K562 (cell line): ENCODE data around the gene PRC1. TPM values are rescaled to one million over a fixed set of nuclear protein-coding genes. Genes with fewer than 3 reads are reported as not detected.
A peak's percentile ranks its signal among the peaks of the same experiment; 100 is the strongest.

ENCODE experiments used
- ATAC-seq: fragments of 200-7000 bp; cut with Tn5 transposase; 3 replicates; pipeline ENCODE4 v1.9.1; 2020; ENCODE audit warnings: moderate library complexity
- BruUV-seq: library from RNA; stranded (reverse); fragments of 400-500 nt; replicated peaks from 2 replicates; lab custom pipeline; 2021; lab: Mats Ljungman, UMichigan
- CTCF ChIA-PET: fragments of 300-600 bp; formaldehyde crosslinking; extraction: SDS; loops from one replicate; lab custom pipeline; 2021; ENCODE audit warnings: low intra/inter-chr PET ratio; lab: Yijun Ruan, JAX
- POLR2A ChIA-PET: fragments of 300-600, 350-650 bp; sonication (Branson Sonifier 250); formaldehyde crosslinking; extraction: SDS; loops from one replicate; lab custom pipeline; 2021; ENCODE audit warnings: antibody characterized with exemption, inconsistent platforms; lab: Yijun Ruan, JAX
- DNase-seq, 4 experiments: peaks; one replicate each; pipeline versions ENCODE4 v3.0.0 to v3.0.0-alpha.2; 2011 to 2018; ENCODE audit warnings: low spot score in 3 of 4, mixed read lengths in 3 of 4; ENCODE audit errors: extremely low read depth in 1 of 4
- FAIRE-seq: peaks from 2 replicates; lab custom pipeline; 2011; peaks lifted over from hg19 to GRCh38; lab: Jason Lieb, UNC
- H2AFZ ChIP-seq: 2 replicates; pipeline ENCODE4 v1.6.0; 2011; ENCODE audit warnings: low read depth, low read length, control low read depth, inconsistent platforms
- H3K27ac ChIP-seq: fragments of 200-600 bp; 3 replicates; pipeline ENCODE4 v1.8.0; 2011; ENCODE audit warnings: low read depth, mild to moderate bottlenecking, control low read depth, inconsistent platforms, low read length, moderate library complexity, mixed read lengths; ENCODE audit errors: extremely low read depth
- H3K27me3 ChIP-seq, 2 experiments: fragments of 300-600 bp in 1 of 2; 2 replicates in 1 of 2; 3 replicates in 1 of 2; pipeline versions ENCODE4 v1.6.0 to v1.8.0; 2011; ENCODE audit warnings: inconsistent platforms in 2 of 2, low read length in 2 of 2, mild to moderate bottlenecking in 1 of 2, mixed read lengths in 1 of 2, moderate library complexity in 1 of 2; ENCODE audit not compliant: control insufficient read depth in 2 of 2, insufficient read depth in 2 of 2
- H3K36me3 ChIP-seq: fragments of 300-600 bp; 3 replicates; pipeline ENCODE4 v1.8.0; 2011; ENCODE audit warnings: mild to moderate bottlenecking, low read length, inconsistent platforms; ENCODE audit not compliant: control insufficient read depth, insufficient read depth
- H3K4me1 ChIP-seq, 2 experiments: fragments of 200-600 bp in 1 of 2; replicated peaks in 1 of 2; 2 replicates in 1 of 2; 3 replicates in 1 of 2; pipeline versions ENCODE4 v1.5.1 to v1.8.0; 2011; ENCODE audit warnings: inconsistent platforms in 2 of 2, low read length in 2 of 2, mild to moderate bottlenecking in 1 of 2, mixed read lengths in 1 of 2, moderate library complexity in 1 of 2; ENCODE audit not compliant: control insufficient read depth in 2 of 2, insufficient read depth in 2 of 2
- H3K4me2 ChIP-seq: 2 replicates; pipeline ENCODE4 v1.6.1; 2011; ENCODE audit warnings: low read length, control low read depth, inconsistent platforms, mixed read lengths; ENCODE audit not compliant: insufficient read depth
- H3K4me3 ChIP-seq: fragments of 200-600 bp; sonication (generic), shearing (Covaris generic); 2 replicates; pipeline ENCODE4 v1.5.1; 2016; ENCODE audit warnings: control low read depth, inconsistent platforms
- H3K79me2 ChIP-seq: fragments of 200-600 bp; 3 replicates; pipeline ENCODE4 v1.8.0; 2011; ENCODE audit warnings: low read length, inconsistent platforms; ENCODE audit not compliant: control insufficient read depth, insufficient read depth
- H3K9ac ChIP-seq, 2 experiments: 2 replicates each; pipeline versions ENCODE4 v1.6.0 to v1.6.1; 2011; ENCODE audit warnings: low read depth in 2 of 2, low read length in 2 of 2, control low read depth in 1 of 2, inconsistent platforms in 1 of 2, mild to moderate bottlenecking in 1 of 2, mixed read lengths in 1 of 2; ENCODE audit not compliant: insufficient read depth in 1 of 2
- H3K9me1 ChIP-seq: one replicate; pipeline ENCODE4 v1.6.0; 2011; ENCODE audit warnings: inconsistent platforms, mild to moderate bottlenecking, low read length, moderate library complexity; ENCODE audit not compliant: control insufficient read depth, insufficient read depth
- H3K9me3 ChIP-seq: replicated peaks from 2 replicates; pipeline ENCODE4 v1.5.1; 2011; ENCODE audit warnings: low read depth, low read length, inconsistent platforms; ENCODE audit not compliant: control insufficient read depth, insufficient read depth
- H4K20me1 ChIP-seq: replicated peaks from 2 replicates; pipeline ENCODE4 v1.6.1; 2011; ENCODE audit warnings: low read length, inconsistent platforms, mixed read lengths; ENCODE audit not compliant: control insufficient read depth, insufficient read depth
- CEBPB ChIP-seq: fragments of 450-650 bp; IDR thresholded peaks from 2 replicates; pipeline ENCODE4 v1.6.1; 2016; ENCODE audit warnings: missing genetic modification characterization, missing compliant biosample characterization
- CEBPG ChIP-seq, 3 experiments: fragments of 200-800 bp in 1 of 3; sonication (Bioruptor generic) in 1 of 3; sonication (generic) in 1 of 3; formaldehyde crosslinking in 1 of 3; IDR thresholded peaks in 2 of 3; conservative IDR thresholded peaks in 1 of 3; 2 replicates each; pipeline versions ENCODE4 v1.6.1 to v1.8.0; 2016 to 2022; ENCODE audit warnings: missing compliant biosample characterization in 2 of 3, missing genetic modification characterization in 2 of 3, mild to moderate bottlenecking in 1 of 3, missing genetic modification reagents in 1 of 3
- GTF2F1 ChIP-seq: IDR thresholded peaks from 2 replicates; pipeline ENCODE4 v1.6.1; 2011; ENCODE audit warnings: low read depth, low read length, improper control_type of control experiment
- WGBS: fragments of 100-300 bp; shearing (Covaris generic); methylation state at CpG from one replicate; pipeline ENCODE4 v1.1.6; 2016; ENCODE audit warnings: low coverage, mixed read lengths; ENCODE audit not compliant: insufficient coverage; ENCODE audit errors: missing lambda C conversion rate; 5-methylcytosine and 5-hydroxymethylcytosine counted together
- in situ Hi-C: fragments of 300-500 bp; cut with MboI; formaldehyde crosslinking; loops from 4 replicates; pipeline ENCODE4 v1.15.0; 2018; ENCODE audit warnings: inconsistent platforms, mixed read lengths
- intact Hi-C: fragments of 100-400 bp; cut with micrococcal nuclease; formaldehyde crosslinking; loops from 2 replicates; pipeline ENCODE4 v1.14.2; 2022
- polyA plus RNA-seq, 8 experiments: library from polyadenylated mRNA; depleted of rRNA in 4 of 8; stranded (reverse) in 5 of 8; unstranded in 3 of 8; fragments of >200 nt; fragmentation: Nextera tagmentation in 2 of 8; fragmentation: Illumina TruSeq in 1 of 8; extraction: Ambion mirVana in 2 of 8; extraction: Trizol in 1 of 8; gene quantifications; 2 replicates each; pipeline versions ENCODE4 v1.2.1 to v1.2.3, GENCODE V29; 2011 to 2014; ENCODE audit warnings: inconsistent platforms in 1 of 8, missing spikeins in 1 of 8
- total RNA-seq, 7 experiments: library from RNA; depleted of rRNA in 6 of 7; stranded (reverse); fragments of >200 nt in 6 of 7; fragmentation: Illumina TruSeq in 2 of 7; extraction: Trizol in 2 of 7; gene quantifications; 2 replicates each; pipeline versions ENCODE4 v1.2.1 to v1.2.3, GENCODE V29; 2011 to 2021; ENCODE audit warnings: low replicate concordance in 1 of 7

Gene PRC1
- total and polyA plus RNA-seq, 9 of the 15 experiments (the other 6 are each of a cell fraction or from before 2014, with no cell fraction given): 156 to 391 (median 240) TPM

- Histone ChIP-seq H2AFZ (no peak overlapping the region), H3K36me3 (peaks cover 17% of the 10 kb centered on the region; the same call in 2 of the 3 replicates), H3K27me3 (no peaks in the 10 kb centered on the region), H3K9me1 (no peaks in the 10 kb centered on the region), H4K20me1 (peaks cover 9% of the 10 kb centered on the region; the same call in 1 of the 2 replicates), H3K4me1 (peaks cover 28 to 36% of the 10 kb centered on the region in 2 experiments; a peak in 4 of 5 replicates), H3K27ac (no peak overlapping the region), H3K9ac (no peak overlapping the region), H3K79me2 (peaks cover 98% of the 10 kb centered on the region), H3K4me3 (no peak overlapping the region), H3K9me3 (no peaks in the 10 kb centered on the region), H3K4me2 (no peak overlapping the region)
- TF ChIP-seq CEBPG (CRISPR knock-in tag; IDR thresholded peaks at IDR 0.05): no peak
- TF ChIP-seq CEBPG (tag; conservative IDR thresholded peaks at IDR 0.05 in 1 of 2, IDR thresholded peaks at IDR 0.05 in 1 of 2): peak; percentile 30 to 69; a peak in 3 of 4 replicates
- TF ChIP-seq CEBPB: peak; percentile 77
- no peak for TF ChIP-seq GTF2F1
- POLR2A ChIA-PET: interaction anchor here (0.5 to 5.6 kb wide), 7 partner anchors 9 to 88 kb away, joined by 3 to 51 read pairs (median 3); no protein-coding TSS in a partner anchor
- FAIRE-seq (no peak), DNase-seq (no peak), ATAC-seq (no peak)
- BruUV-seq: no TSS peak
- intact Hi-C loops (loop anchor here (5.0 kb wide), 2 partner anchors 33 to 57 kb away; no protein-coding TSS in a partner anchor), in situ Hi-C loops (no loop called here)
- CTCF ChIA-PET: no interaction called here
- WGBS: 95% methylated on average over 4 of the region's 4 CpGs
Measured at GRCh38 chr15:90990446-90990845, 3.9 kb downstream of the PRC1 start.
